KMS-11 (cell line): ENCODE measurements around the gene FGGY.

ENCODE experiments used
- H2AFZ ChIP-seq: fragments of 200-600 bp; sonication (generic); 2 replicates; pipeline ENCODE4 v1.6.1; 2016; ENCODE audit warnings: antibody characterized with exemption, mixed run types, low read depth
- H3K27ac ChIP-seq: fragments of 200-600 bp; sonication (generic); 2 replicates; pipeline ENCODE4 v1.6.1; 2016; ENCODE audit warnings: mild to moderate bottlenecking, mixed run types
- H3K27me3 ChIP-seq: fragments of 200-600 bp; sonication (generic); 2 replicates; pipeline ENCODE4 v1.6.1; 2017; ENCODE audit warnings: mild to moderate bottlenecking, low read depth, mixed run types, moderate library complexity; ENCODE audit not compliant: insufficient read depth
- H3K36me3 ChIP-seq: fragments of 200-600 bp; sonication (generic); 2 replicates; pipeline ENCODE4 v1.6.1; 2017; ENCODE audit warnings: mild to moderate bottlenecking, mixed run types; ENCODE audit not compliant: insufficient read depth
- H3K4me1 ChIP-seq: fragments of 200-600 bp; sonication (generic); 2 replicates; pipeline ENCODE4 v1.6.1; 2016; ENCODE audit warnings: mild to moderate bottlenecking, low read depth, mixed run types; ENCODE audit not compliant: poor library complexity, severe bottlenecking
- H3K4me2 ChIP-seq: fragments of 200-600 bp; sonication (generic); 2 replicates; pipeline ENCODE4 v1.7.0; 2016; ENCODE audit warnings: mild to moderate bottlenecking, mixed run types
- H3K4me3 ChIP-seq: fragments of 200-600 bp; sonication (generic); IDR thresholded peaks from 2 replicates; pipeline ENCODE4 v1.6.1; 2017; ENCODE audit warnings: low read depth, low read length, mixed read lengths; ENCODE audit not compliant: insufficient read depth
- H3K79me2 ChIP-seq: fragments of 200-600 bp; sonication (generic); 2 replicates; pipeline ENCODE4 v1.6.1; 2016; ENCODE audit warnings: low read depth, mixed run types; ENCODE audit not compliant: insufficient read depth
- H3K9ac ChIP-seq: fragments of 200-600 bp; sonication (generic); 2 replicates; pipeline ENCODE4 v1.6.1; 2016; ENCODE audit warnings: mild to moderate bottlenecking, mixed run types
- H4K20me1 ChIP-seq: fragments of 200-600 bp; sonication (generic); 2 replicates; pipeline ENCODE4 v1.6.1; 2016; ENCODE audit warnings: mild to moderate bottlenecking, mixed run types; ENCODE audit not compliant: insufficient read depth
- TF ChIP-seq, protein P1 (sequence below): fragments of 200-600 bp; sonication (generic); conservative IDR thresholded peaks from 2 replicates; pipeline ENCODE4 v1.6.1; 2017; ENCODE audit warnings: low read depth, mild to moderate bottlenecking, antibody characterized with exemption, low read length, moderate library complexity, mixed read lengths

The FGGY gene

DNA sequence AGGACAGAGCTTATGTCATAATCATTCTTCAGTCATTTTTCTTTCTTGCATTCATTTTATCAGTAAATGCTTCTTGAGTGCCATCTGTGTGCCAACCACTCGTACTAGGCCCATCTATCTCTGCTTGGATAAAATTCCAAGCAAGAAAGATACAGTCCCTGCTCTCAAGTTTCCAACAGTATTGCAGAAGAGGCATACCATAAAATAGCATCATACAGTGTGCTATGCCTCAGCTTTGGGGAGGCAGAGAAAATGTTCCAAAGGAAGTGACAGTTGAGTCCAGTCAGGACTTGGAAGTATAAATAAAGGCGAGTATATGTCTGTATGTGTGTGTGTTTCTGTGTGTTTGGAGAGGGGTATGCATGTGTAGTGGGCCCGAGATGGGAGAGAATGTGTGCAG, 404.5 kb downstream of the FGGY start:
- Histone ChIP-seq H3K4me2 (no peak overlapping the region), H3K4me1 (peaks cover 31% of the 10 kb centered on the region), H3K36me3 (no peaks in the 10 kb centered on the region), H2AFZ (no peak overlapping the region), H3K27me3 (no peaks in the 10 kb centered on the region), H3K4me3 (no peak overlapping the region), H3K79me2 (no peaks in the 10 kb centered on the region), H3K27ac (no peak overlapping the region), H4K20me1 (no peaks in the 10 kb centered on the region), H3K9ac (no peak overlapping the region)
- TF ChIP-seq, protein P1, sequence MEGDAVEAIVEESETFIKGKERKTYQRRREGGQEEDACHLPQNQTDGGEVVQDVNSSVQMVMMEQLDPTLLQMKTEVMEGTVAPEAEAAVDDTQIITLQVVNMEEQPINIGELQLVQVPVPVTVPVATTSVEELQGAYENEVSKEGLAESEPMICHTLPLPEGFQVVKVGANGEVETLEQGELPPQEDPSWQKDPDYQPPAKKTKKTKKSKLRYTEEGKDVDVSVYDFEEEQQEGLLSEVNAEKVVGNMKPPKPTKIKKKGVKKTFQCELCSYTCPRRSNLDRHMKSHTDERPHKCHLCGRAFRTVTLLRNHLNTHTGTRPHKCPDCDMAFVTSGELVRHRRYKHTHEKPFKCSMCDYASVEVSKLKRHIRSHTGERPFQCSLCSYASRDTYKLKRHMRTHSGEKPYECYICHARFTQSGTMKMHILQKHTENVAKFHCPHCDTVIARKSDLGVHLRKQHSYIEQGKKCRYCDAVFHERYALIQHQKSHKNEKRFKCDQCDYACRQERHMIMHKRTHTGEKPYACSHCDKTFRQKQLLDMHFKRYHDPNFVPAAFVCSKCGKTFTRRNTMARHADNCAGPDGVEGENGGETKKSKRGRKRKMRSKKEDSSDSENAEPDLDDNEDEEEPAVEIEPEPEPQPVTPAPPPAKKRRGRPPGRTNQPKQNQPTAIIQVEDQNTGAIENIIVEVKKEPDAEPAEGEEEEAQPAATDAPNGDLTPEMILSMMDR, result no peak

DNA sequence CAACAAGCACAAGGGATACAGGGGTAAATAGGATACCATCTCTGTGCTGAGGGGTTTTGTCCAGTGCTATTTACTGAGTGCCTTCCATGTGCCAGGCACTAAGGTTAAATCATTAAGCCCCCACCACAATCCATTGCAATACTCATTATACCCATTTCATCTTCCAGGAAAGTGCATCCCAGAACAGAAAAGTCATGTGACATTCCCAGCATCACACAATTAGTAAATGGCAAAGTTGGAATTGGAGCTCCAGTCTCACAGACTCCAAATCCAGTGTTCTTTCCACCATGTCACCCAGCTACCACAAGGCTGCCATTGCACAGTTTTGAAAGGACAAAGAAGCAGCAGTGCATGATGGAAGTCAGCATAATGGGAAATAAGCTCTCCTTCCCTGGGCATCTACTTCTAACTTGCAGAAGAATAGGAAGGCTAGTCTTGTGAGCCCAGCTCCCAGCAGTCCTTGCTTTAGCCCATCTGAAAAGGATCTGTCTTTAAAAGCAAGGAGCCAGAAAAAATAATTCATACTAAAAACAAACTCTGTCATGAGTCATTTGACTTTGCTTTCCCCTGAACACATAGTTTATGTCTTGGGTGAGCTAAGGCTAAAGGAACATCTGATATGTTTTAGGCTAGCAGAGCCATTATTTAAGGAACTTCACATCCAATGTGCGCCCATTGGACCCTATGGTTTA, 406.5 kb downstream of the FGGY start:
- Histone ChIP-seq H3K4me2 (no peak overlapping the region), H3K4me1 (peaks cover 12% of the 10 kb centered on the region), H3K27me3 (no peaks in the 10 kb centered on the region), H3K4me3 (no peak overlapping the region), H3K9ac (no peak overlapping the region), H3K36me3 (no peaks in the 10 kb centered on the region), H3K27ac (no peak overlapping the region), H4K20me1 (no peaks in the 10 kb centered on the region), H2AFZ (no peak overlapping the region), H3K79me2 (no peaks in the 10 kb centered on the region)
- TF ChIP-seq, protein P1, result no peak

DNA sequence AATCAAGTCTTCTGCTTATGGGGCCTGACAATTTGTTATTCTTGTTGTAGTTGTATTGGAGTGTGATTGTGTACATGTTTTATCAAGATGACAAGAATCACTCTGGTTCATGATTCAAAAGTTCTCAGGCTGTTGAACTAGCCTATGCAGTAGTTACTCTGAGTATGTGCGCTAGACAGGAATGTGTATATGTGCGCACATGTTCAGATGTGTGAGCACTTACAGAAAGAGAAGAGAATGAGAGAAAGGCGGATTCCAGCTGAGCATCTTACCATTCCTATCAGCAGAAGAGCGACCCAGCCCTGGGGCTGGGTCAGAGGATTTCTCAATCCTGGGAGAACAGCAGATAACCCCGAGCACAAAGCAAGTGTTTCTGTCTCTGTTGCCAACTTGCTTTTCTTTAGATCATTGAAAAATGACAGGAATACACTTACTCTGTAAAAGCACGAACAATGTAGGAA, 407.1 kb downstream of the FGGY start:
- Histone ChIP-seq H3K4me1 (peaks cover 6% of the 10 kb centered on the region), H3K4me3 (no peak overlapping the region), H3K27me3 (no peaks in the 10 kb centered on the region), H3K79me2 (no peaks in the 10 kb centered on the region), H3K27ac (no peak overlapping the region), H3K9ac (no peak overlapping the region), H2AFZ (no peak overlapping the region), H3K36me3 (no peaks in the 10 kb centered on the region), H4K20me1 (no peaks in the 10 kb centered on the region), H3K4me2 (no peak overlapping the region)
- TF ChIP-seq, protein P1, result no peak

DNA sequence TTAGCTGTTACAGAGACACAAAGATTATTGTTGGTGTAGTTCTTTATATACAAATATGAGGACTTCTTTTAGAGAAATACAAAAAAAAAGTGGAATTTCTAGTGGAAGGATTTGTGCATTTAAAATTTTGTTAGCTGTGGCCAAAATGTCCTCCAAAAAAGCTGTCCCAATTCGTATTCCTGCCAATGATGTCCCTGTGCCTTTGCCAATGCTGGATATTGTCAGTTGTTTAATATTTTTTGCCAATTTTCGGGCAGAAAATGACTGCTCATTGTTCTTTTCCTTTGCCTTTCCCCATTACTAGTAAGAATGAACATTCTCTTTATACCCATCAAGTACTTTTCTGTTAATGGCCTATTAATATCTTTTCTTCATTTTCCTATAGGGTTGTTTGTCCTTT, 407.8 kb downstream of the FGGY start:
- no peak overlapping the region for H3K9ac ChIP-seq
- H3K79me2 ChIP-seq, result no peaks in the 10 kb centered on the region
- H3K4me2 ChIP-seq, result no peak overlapping the region
- TF ChIP-seq, protein P1, result no peak
- no peaks in the 10 kb centered on the region for H4K20me1 ChIP-seq
- H3K27me3 ChIP-seq, result no peaks in the 10 kb centered on the region
- no peak overlapping the region for H3K4me3 ChIP-seq
- H3K36me3 ChIP-seq, result no peaks in the 10 kb centered on the region
- H2AFZ ChIP-seq, result no peak overlapping the region
- no peaks in the 10 kb centered on the region for H3K4me1 ChIP-seq
- no peak overlapping the region for H3K27ac ChIP-seq
